ENCODE data around the gene SELE.

Gene SELE

GRCh38 chr1:169733924-169734323 lies at the start of gene SELE:
Gene SELE (minus strand): TSS chr1:169734079. CDS start chr1:169733612, 467 bp downstream.
- H3K36me3 ChIP-seq (ENCODE audit: insufficient read depth, low read length), result no peaks in the 10 kb centered on the region
- no peaks in the 10 kb centered on the region for H3K4me1 ChIP-seq (ENCODE audit: insufficient read depth, low read length)
- no peak within 1 kb of the TSS for H3K9ac ChIP-seq (ENCODE audit: low read depth, low read length)
- no peaks in the 10 kb centered on the region for H3K9me3 ChIP-seq (ENCODE audit: control insufficient read depth, insufficient read depth, low read length)

GRCh38 chr1:169782596-169782995 lies 48.7 kb upstream of the SELE start:
- Histone ChIP-seq H3K9ac (ENCODE audit: low read depth, low read length) (no peak overlapping the region), H3K36me3 (ENCODE audit: insufficient read depth, low read length) (no peaks in the 10 kb centered on the region), H3K4me1 (ENCODE audit: insufficient read depth, low read length) (peaks cover 11% of the 10 kb centered on the region; the same call in 1 of the 2 replicates), H3K9me3 (ENCODE audit: control insufficient read depth, insufficient read depth, low read length) (no peaks in the 10 kb centered on the region)

- Histone ChIP-seq H3K9me3 (ENCODE audit: control insufficient read depth, insufficient read depth, low read length) (no peaks in the 10 kb centered on the region), H3K4me1 (ENCODE audit: insufficient read depth, low read length) (peaks cover 11% of the 10 kb centered on the region; the same call in 1 of the 2 replicates), H3K36me3 (ENCODE audit: insufficient read depth, low read length) (no peaks in the 10 kb centered on the region), H3K9ac (ENCODE audit: low read depth, low read length) (no peak overlapping the region)
These were observed 46.1 kb upstream of the SELE start for GRCh38 chr1:169779970-169780369.

- Histone ChIP-seq H3K9ac (ENCODE audit: low read depth, low read length) (no peak overlapping the region), H3K9me3 (ENCODE audit: control insufficient read depth, insufficient read depth, low read length) (no peaks in the 10 kb centered on the region), H3K4me1 (ENCODE audit: insufficient read depth, low read length) (peaks cover 11% of the 10 kb centered on the region; the same call in 1 of the 2 replicates), H3K36me3 (ENCODE audit: insufficient read depth, low read length) (no peaks in the 10 kb centered on the region)
These were observed 45.3 kb upstream of the SELE start for GRCh38 chr1:169779150-169779549.

- H3K9ac ChIP-seq (ENCODE audit: low read depth, low read length), result no peak overlapping the region
These were observed 42.6 kb upstream of the SELE start for GRCh38 chr1:169776440-169776839.

GRCh38 chr1:169768161-169768560 lies 34.3 kb upstream of the SELE start:
- Histone ChIP-seq H3K9me3 (ENCODE audit: control insufficient read depth, insufficient read depth, low read length) (no peaks in the 10 kb centered on the region), H3K36me3 (ENCODE audit: insufficient read depth, low read length) (no peaks in the 10 kb centered on the region), H3K9ac (ENCODE audit: low read depth, low read length) (no peak overlapping the region)

More at GRCh38 chr1:169776440-169776839, 42.6 kb upstream of the SELE start:
- Histone ChIP-seq H3K4me1 (ENCODE audit: insufficient read depth, low read length) (peaks cover 7% of the 10 kb centered on the region; the same call in 1 of the 2 replicates), H3K36me3 (ENCODE audit: insufficient read depth, low read length) (no peaks in the 10 kb centered on the region), H3K9me3 (ENCODE audit: control insufficient read depth, insufficient read depth, low read length) (no peaks in the 10 kb centered on the region)

GRCh38 chr1:169765580-169766331 lies 31.9 kb upstream of the SELE start:
- Histone ChIP-seq H3K9ac (ENCODE audit: low read depth, low read length) (no peak overlapping the region), H3K9me3 (ENCODE audit: control insufficient read depth, insufficient read depth, low read length) (no peaks in the 10 kb centered on the region), H3K4me1 (ENCODE audit: insufficient read depth, low read length) (no peaks in the 10 kb centered on the region), H3K36me3 (ENCODE audit: insufficient read depth, low read length) (no peaks in the 10 kb centered on the region)

More at GRCh38 chr1:169768161-169768560, 34.3 kb upstream of the SELE start:
- H3K4me1 ChIP-seq (ENCODE audit: insufficient read depth, low read length), result no peaks in the 10 kb centered on the region

- Histone ChIP-seq H3K9me3 (ENCODE audit: control insufficient read depth, insufficient read depth, low read length) (no peaks in the 10 kb centered on the region), H3K36me3 (ENCODE audit: insufficient read depth, low read length) (no peaks in the 10 kb centered on the region), H3K9ac (ENCODE audit: low read depth, low read length) (no peak overlapping the region), H3K4me1 (ENCODE audit: insufficient read depth, low read length) (no peaks in the 10 kb centered on the region)
These were observed 31.0 kb upstream of the SELE start for GRCh38 chr1:169764919-169765318.

GRCh38 chr1:169762699-169763098 lies 28.8 kb upstream of the SELE start:
- Histone ChIP-seq H3K4me1 (ENCODE audit: insufficient read depth, low read length) (no peaks in the 10 kb centered on the region), H3K9ac (ENCODE audit: low read depth, low read length) (no peak overlapping the region), H3K9me3 (ENCODE audit: control insufficient read depth, insufficient read depth, low read length) (peaks cover 8% of the 10 kb centered on the region; the same call in 1 of the 2 replicates), H3K36me3 (ENCODE audit: insufficient read depth, low read length) (no peaks in the 10 kb centered on the region)

GRCh38 chr1:169759038-169759437 lies 25.2 kb upstream of the SELE start:
- Histone ChIP-seq H3K4me1 (ENCODE audit: insufficient read depth, low read length) (no peaks in the 10 kb centered on the region), H3K36me3 (ENCODE audit: insufficient read depth, low read length) (no peaks in the 10 kb centered on the region), H3K9ac (ENCODE audit: low read depth, low read length) (no peak overlapping the region)

GRCh38 chr1:169753549-169753948 lies 19.7 kb upstream of the SELE start:
- Histone ChIP-seq H3K36me3 (ENCODE audit: insufficient read depth, low read length) (no peaks in the 10 kb centered on the region), H3K9ac (ENCODE audit: low read depth, low read length) (no peak overlapping the region)

More at GRCh38 chr1:169759038-169759437, 25.2 kb upstream of the SELE start:
- H3K9me3 ChIP-seq (ENCODE audit: control insufficient read depth, insufficient read depth, low read length), result peaks cover 8% of the 10 kb centered on the region; the same call in 1 of the 2 replicates

GRCh38 chr1:169750041-169750440 lies 16.2 kb upstream of the SELE start:
- no peaks in the 10 kb centered on the region for H3K36me3 ChIP-seq (ENCODE audit: insufficient read depth, low read length)
- H3K4me1 ChIP-seq (ENCODE audit: insufficient read depth, low read length), result peaks cover 13% of the 10 kb centered on the region; the same call in 1 of the 2 replicates
- no peaks in the 10 kb centered on the region for H3K9me3 ChIP-seq (ENCODE audit: control insufficient read depth, insufficient read depth, low read length)
- no peak overlapping the region for H3K9ac ChIP-seq (ENCODE audit: low read depth, low read length)

More at GRCh38 chr1:169753549-169753948, 19.7 kb upstream of the SELE start:
- H3K9me3 ChIP-seq (ENCODE audit: control insufficient read depth, insufficient read depth, low read length), result no peaks in the 10 kb centered on the region; the same call in 1 of the 2 replicates
- H3K4me1 ChIP-seq (ENCODE audit: insufficient read depth, low read length), result no peaks in the 10 kb centered on the region

GRCh38 chr1:169746550-169746949 lies 12.7 kb upstream of the SELE start:
- peaks cover 13% of the 10 kb centered on the region; the same call in 1 of the 2 replicates for H3K4me1 ChIP-seq (ENCODE audit: insufficient read depth, low read length)
- H3K36me3 ChIP-seq (ENCODE audit: insufficient read depth, low read length), result no peaks in the 10 kb centered on the region
- H3K9me3 ChIP-seq (ENCODE audit: control insufficient read depth, insufficient read depth, low read length), result no peaks in the 10 kb centered on the region

GRCh38 chr1:169745015-169745861 lies 11.4 kb upstream of the SELE start:
- no peaks in the 10 kb centered on the region for H3K9me3 ChIP-seq (ENCODE audit: control insufficient read depth, insufficient read depth, low read length)
- H3K36me3 ChIP-seq (ENCODE audit: insufficient read depth, low read length), result no peaks in the 10 kb centered on the region
- H3K9ac ChIP-seq (ENCODE audit: low read depth, low read length), result no peak overlapping the region

More at GRCh38 chr1:169746550-169746949, 12.7 kb upstream of the SELE start:
- no peak overlapping the region for H3K9ac ChIP-seq (ENCODE audit: low read depth, low read length)

More at GRCh38 chr1:169745015-169745861, 11.4 kb upstream of the SELE start:
- peaks cover 13% of the 10 kb centered on the region; the same call in 1 of the 2 replicates for H3K4me1 ChIP-seq (ENCODE audit: insufficient read depth, low read length)

Data from ES-I3 (cell line).